OCI-M1 (cell line): ENCODE data around the gene RPS6KA2.
A peak's percentile ranks its signal among the peaks of the same experiment; 100 is the strongest.
"Not testable (repeated sequence)": the region's sequence is repeated elsewhere in the genome, so short reads cannot be mapped to it uniquely, and the experiment has no call there.

Experiments
- DNase-seq: peaks from one replicate; lab custom pipeline; 2025; lab: John Stamatoyannopoulos, UW

RPS6KA2 gene

DNA sequence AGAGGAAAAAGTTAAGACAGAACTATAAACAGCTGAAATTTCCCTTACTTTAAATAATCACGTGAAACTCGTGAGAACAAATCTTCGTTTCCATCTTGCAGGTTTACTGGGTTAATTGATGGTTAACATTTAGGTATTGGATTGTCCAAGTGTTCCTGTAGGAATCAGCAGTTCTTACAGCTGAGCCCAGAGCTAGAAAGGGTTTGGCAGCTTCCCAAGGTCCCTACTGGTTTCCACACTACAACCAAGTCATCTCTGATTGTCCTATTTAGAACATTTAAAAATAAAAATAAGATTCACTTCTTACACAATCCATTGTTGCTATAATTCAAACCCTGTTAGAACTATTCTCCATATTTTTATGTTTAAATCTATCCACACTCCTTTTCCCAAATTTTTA is 260.1 kb downstream of the RPS6KA2 start:
- no peak for DNase-seq

DNA sequence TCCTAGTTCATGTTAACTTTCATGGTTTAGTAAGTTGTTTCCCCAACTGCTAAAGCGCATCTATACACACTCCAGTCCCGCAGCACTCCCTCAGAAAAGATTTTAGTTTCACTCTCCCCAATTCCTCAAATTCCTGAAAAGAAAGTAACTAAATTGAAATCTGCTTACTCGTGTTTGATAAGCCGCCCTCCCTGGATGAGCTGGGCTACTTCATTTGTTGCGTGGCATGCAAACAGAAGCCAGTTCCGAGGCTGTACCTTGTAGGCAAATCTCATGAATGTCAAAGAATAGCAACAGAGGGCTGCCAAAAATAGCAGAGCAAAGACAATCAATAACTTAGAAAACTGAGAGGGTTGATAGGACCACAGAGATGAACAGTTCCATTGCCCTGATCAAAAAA is 261.2 kb downstream of the RPS6KA2 start:
- no peak for DNase-seq

DNA sequence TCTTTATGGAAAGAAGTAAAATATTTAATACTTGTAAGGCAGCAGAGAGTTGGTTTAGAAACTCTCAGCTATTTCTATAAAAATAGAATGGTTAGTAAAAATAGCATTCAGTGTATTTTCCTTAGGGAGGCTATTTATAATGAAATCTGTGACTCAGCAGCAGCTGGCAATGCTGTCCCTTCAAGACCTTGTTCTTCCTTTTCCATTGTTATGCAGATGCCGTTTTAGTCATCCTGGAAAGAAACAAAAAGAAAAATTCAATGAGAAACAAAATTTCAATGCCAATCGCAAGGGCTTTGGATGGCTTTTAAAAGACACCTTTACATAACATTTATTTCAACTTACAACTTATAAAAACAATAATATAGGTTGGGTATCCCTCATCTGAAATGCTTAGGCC is 261.8 kb downstream of the RPS6KA2 start:
- DNase-seq: no peak

DNA sequence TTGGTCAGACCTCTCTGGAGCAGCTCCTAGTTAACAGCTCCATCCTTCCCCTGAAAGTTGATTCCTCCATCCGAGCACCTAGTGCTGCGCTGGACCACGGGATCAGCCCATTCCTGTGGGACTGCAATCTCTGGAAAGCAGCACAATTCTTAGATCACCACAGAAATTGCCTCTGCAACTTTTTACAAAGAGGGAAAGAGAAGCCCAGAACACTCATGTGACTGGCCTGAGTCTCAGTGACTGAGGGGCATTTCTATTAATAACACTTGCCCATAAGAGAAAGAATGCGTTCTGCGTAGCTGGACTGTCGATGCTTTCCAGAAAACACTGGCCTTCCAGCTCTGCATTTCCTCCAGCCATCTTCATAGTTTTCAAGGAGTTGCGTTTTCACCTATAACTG is 262.6 kb downstream of the RPS6KA2 start:
- DNase-seq: no peak

DNA sequence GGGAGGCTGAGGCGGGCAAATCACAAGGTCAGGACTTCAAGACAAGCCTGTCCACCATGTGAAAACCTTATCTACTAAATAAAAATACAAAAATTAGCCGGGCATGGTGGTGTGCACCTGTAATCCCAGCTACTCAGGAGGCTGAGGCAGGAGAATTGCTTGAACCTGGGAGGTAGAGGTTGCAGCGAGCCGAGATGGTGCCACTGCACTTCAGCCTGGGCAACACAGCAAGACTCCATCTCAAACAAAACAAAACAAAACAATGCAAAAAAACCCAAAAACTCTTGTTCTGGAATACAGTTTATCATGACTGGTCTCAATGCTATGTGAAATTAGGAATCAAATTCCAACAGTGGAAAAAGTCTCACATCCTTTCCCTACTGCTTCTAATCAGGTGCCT is 264.6 kb downstream of the RPS6KA2 start:
- DNase-seq: not testable (repeated sequence)

DNA sequence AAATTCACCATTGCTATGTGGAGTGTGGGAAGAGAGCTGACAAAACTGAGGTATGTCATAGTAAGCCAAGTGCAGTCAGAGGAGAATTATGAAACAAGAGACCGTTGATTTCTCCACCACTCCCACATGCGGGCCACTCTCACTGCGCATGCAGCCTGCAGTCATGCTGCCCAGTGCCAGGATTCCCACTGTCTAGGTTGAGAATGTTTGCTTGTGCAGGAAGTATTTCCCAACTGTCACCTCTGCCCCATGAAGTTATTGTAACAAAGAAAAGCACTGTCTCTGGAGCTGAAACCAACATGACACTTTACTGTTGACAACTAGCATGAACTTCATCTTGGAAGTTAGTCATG is 266.0 kb downstream of the RPS6KA2 start:
- no peak for DNase-seq

DNA sequence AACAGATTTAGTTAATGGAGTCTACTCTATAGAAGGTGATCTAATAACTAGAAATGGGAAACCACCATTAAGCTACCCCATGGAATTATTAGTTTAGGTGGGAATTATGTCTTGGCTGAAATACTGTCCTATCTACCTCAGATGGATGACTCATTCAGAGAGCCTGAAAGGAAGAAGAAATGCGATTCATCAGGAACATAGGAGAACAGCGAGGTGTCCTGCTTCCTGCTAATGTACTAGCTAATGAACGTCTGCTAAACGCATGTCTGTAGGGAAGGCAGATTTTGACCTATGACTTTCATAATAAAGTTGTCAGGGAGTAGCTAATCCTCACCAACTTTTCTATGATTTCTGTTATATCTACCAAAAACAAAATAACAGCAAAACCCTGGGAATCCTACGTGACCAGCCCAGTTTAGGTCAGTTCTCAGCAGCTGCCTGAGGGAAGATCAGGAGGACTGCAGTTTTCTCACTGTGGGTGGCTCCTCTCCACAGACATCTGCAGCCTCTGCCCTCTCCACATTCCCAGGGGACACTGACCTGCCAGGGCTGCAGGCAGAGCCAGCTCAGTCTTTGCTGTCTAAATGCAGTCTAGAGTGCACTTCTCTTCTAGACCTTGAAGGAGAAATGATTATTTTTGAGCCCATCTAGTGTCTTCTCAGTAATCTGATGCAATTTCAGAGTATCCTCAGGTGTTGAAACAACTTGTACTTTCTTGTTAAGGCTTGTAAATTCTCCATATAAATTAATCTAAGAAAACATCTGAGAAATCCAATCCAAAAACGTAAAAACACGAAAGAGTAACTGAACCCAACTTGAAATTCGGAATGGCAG is 266.6 kb downstream of the RPS6KA2 start:
- peak; percentile 33 for DNase-seq
